Colonic mucosa (tissue), 4 donors: ENCODE data around the gene CDRT4. TPM values are rescaled to one million over a fixed set of nuclear protein-coding genes. Genes with fewer than 3 reads are reported as not detected.

Source experiments
- DNase-seq: peaks from one replicate; pipeline ENCODE4 v3.0.0-alpha.2; 2020
- H3K27ac ChIP-seq: fragments of 200-600 bp; one replicate; pipeline ENCODE4 v1.8.0; 2021
- H3K27me3 ChIP-seq: fragments of 200-600 bp; one replicate; pipeline ENCODE4 v1.8.0; 2021
- H3K36me3 ChIP-seq: fragments of 200-600 bp; one replicate; pipeline ENCODE4 v1.8.0; 2021
- H3K4me1 ChIP-seq: fragments of 200-600 bp; one replicate; pipeline ENCODE4 v1.8.0; 2021; ENCODE audit warnings: mild to moderate bottlenecking
- H3K4me3 ChIP-seq: fragments of 200-600 bp; one replicate; pipeline ENCODE4 v1.8.0; 2021
- H3K9ac ChIP-seq, 2 donors: one replicate each; pipeline ENCODE4 v1.7.0; 2013; ENCODE audit warnings: control low read depth in 2 of 2, low read depth in 2 of 2, low read length in 2 of 2
- H3K9me3 ChIP-seq: fragments of 200-600 bp; one replicate; pipeline ENCODE4 v1.8.0; 2021
- intact Hi-C: fragments of 100-400 bp; cut with DNase I; formaldehyde crosslinking; loops from one replicate; pipeline ENCODE4 v1.14.1; 2022
- total RNA-seq, 2 donors: library from RNA; stranded (reverse); fragmentation: NEBNext Ultra II Directional in 1 of 2; extraction: Animal tissue kit (Norgen Biotek cat#: 25700) in 1 of 2; gene quantifications; one replicate each; pipeline ENCODE4 v1.2.1, GENCODE V29; 2021
- TF ChIP-seq, protein P1 (sequence below): fragments of 200-600 bp; IDR thresholded peaks from one replicate; pipeline ENCODE4 v1.8.0; 2022; ENCODE audit warnings: antibody characterized with exemption, mild to moderate bottlenecking
- donor health status: healthy.
- donor health status: DM: no; HTN: no; CAD: no.
- donor health status: DM: no; HTN: no; CAD: no.

CDRT4 gene
- total RNA-seq, 2 donors from 2014 or later = 3.8 to 5.3 TPM

DNA sequence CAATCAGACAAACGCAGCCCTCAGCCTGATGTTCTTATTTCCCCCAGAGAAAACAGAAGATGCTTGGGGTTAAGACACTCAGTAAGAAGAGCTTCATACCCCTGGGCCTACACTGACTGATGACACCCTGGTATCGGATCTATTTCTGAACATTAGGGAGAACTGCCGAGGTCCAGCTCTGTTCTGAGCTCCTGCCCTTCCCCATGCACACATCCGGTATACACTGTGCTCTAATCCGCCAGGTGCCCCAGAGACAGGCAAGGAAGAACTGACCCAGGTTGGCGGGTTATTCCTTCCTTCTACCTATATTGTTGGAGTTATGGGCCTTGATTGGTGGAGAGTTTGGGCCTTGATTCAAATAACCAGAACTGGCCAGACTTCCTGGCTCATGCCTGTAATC, 68.0 kb downstream of the CDRT4 start:
- intact Hi-C loops = no loop called here
- TF ChIP-seq, protein P1, sequence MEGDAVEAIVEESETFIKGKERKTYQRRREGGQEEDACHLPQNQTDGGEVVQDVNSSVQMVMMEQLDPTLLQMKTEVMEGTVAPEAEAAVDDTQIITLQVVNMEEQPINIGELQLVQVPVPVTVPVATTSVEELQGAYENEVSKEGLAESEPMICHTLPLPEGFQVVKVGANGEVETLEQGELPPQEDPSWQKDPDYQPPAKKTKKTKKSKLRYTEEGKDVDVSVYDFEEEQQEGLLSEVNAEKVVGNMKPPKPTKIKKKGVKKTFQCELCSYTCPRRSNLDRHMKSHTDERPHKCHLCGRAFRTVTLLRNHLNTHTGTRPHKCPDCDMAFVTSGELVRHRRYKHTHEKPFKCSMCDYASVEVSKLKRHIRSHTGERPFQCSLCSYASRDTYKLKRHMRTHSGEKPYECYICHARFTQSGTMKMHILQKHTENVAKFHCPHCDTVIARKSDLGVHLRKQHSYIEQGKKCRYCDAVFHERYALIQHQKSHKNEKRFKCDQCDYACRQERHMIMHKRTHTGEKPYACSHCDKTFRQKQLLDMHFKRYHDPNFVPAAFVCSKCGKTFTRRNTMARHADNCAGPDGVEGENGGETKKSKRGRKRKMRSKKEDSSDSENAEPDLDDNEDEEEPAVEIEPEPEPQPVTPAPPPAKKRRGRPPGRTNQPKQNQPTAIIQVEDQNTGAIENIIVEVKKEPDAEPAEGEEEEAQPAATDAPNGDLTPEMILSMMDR = no peak
- Histone ChIP-seq H3K27me3 (no peaks in the 10 kb centered on the region), H3K4me1 (no peaks in the 10 kb centered on the region), H3K36me3 (no peaks in the 10 kb centered on the region), H3K27ac (no peak overlapping the region), H3K4me3 (no peak overlapping the region), H3K9me3 (no peaks in the 10 kb centered on the region), H3K9ac (no peak overlapping the region)
- DNase-seq = no peak

DNA sequence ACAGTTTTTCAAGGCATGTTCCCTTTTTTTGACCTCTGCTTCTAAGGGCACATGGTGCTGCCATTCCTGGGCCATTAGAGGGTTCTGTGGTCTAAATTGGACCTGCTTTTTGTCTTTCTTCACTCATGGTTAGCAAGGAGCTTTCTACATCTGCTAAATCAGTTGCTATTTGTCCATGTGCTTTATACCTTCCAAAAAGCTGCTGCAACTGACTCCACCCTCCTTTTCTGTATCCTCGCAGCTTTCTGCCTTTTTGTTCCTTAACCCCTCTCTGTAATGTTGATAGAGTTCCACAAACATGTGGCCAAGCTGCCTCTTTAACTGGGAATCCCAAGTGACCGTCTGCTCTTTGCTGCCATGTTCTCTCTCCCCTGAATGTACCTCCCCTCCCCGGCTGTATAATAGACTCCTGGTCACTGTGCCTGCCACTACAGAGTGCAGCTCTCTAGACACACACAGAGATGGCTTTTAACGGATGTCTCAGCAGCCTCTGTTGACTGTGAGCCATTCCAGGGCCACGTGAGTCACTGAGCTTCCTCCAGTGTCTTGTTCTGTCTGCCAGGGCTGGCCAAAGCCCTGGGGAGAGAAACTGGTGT, 68.6 kb downstream of the CDRT4 start:
- Histone ChIP-seq H3K9ac (no peak overlapping the region), H3K27me3 (no peaks in the 10 kb centered on the region), H3K27ac (no peak overlapping the region), H3K9me3 (no peaks in the 10 kb centered on the region), H3K4me1 (no peaks in the 10 kb centered on the region), H3K4me3 (no peak overlapping the region), H3K36me3 (no peaks in the 10 kb centered on the region)
- DNase-seq = no peak
- TF ChIP-seq, protein P1 = no peak
- intact Hi-C loops = no loop called here

DNA sequence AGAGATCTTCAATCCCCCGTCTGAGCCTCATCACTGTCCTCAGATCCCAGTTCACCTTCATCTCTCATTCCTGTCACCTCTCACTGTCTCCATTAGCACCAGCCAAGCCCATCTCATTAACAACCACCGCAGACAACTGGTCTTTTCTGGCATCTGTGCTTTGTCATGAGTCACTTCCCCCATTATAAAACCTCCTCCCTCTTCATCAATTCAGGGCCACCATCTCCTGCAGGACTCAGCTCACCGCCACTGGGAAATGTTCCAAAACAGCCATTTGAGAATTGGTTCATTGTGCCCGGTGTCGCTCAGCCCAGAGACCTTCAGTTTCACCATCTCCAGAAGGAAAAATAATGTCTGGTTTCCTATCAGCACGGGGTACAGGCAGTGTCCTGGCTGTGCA, 69.1 kb downstream of the CDRT4 start:
- H3K27me3 ChIP-seq = no peaks in the 10 kb centered on the region
- H3K36me3 ChIP-seq = no peaks in the 10 kb centered on the region
- no peak overlapping the region for H3K4me3 ChIP-seq
- no peaks in the 10 kb centered on the region for H3K9me3 ChIP-seq
- no peaks in the 10 kb centered on the region for H3K4me1 ChIP-seq
- H3K27ac ChIP-seq = no peak overlapping the region
- TF ChIP-seq, protein P1 = no peak
- no peak for DNase-seq
- intact Hi-C loops = no loop called here
- H3K9ac ChIP-seq = no peak overlapping the region

DNA sequence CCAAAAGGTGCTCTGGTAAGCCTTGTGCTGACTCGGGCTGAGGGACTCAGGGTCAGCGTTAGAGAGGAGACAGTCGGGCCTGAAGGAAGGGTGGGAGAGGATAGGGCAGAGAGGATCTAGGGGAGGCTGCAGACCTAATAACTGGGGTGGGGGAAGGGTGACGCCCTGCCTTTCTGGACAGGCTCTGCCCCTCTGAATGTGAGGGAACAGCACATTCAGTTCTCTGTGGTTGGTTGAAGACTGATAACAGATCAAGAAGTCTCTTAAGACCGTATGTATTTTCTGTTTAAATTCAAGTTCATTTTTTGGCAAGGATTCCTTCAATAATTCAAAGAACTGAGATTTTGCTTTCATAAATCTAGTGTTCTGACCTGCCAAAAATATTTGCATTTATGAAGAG, 69.8 kb downstream of the CDRT4 start:
- Histone ChIP-seq H3K4me3 (no peak overlapping the region), H3K9me3 (no peaks in the 10 kb centered on the region), H3K36me3 (no peaks in the 10 kb centered on the region), H3K9ac (no peak overlapping the region), H3K27ac (no peak overlapping the region), H3K27me3 (no peaks in the 10 kb centered on the region), H3K4me1 (no peaks in the 10 kb centered on the region)
- DNase-seq = no peak
- TF ChIP-seq, protein P1 = no peak
- intact Hi-C loops = no loop called here

DNA sequence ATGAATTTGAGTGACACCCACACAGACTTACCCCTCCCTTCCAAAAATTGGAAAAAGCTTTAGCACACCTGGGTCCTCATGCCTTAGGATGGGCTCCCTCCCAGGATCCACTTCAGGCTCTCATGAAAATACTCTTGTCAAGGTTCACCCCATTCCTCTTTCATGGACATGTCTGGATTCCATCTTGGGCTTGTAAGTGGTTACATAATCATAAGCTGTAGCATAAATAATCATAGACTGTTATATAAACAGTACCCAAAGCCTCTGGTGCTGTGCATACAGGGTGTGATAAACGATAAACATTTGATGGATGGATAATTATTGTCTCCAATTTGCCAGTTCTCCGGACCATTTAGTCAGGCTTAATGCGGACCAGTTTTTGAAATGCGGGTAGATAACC, 72.3 kb downstream of the CDRT4 start:
- Histone ChIP-seq H3K27me3 (no peaks in the 10 kb centered on the region), H3K4me3 (no peak overlapping the region), H3K27ac (no peak overlapping the region), H3K36me3 (no peaks in the 10 kb centered on the region), H3K9me3 (no peaks in the 10 kb centered on the region), H3K4me1 (no peaks in the 10 kb centered on the region), H3K9ac (no peak overlapping the region)
- DNase-seq = no peak
- intact Hi-C loops = no loop called here
- TF ChIP-seq, protein P1 = no peak
